ENCODE results near the gene TXNDC15.
A peak's percentile ranks its signal among the peaks of the same experiment; 100 is the strongest.
"Not testable (repeated sequence)": the region's sequence is repeated elsewhere in the genome, so short reads cannot be mapped to it uniquely, and the experiment has no call there.

Gene TXNDC15

GRCh38 chr5:134846641-134846960 is 27.6 kb upstream of the TXNDC15 start:
- H3K4me3 ChIP-seq (ENCODE audit: low read depth, low read length) = peak overlapping the region; percentile 72
- no peaks in the 10 kb centered on the region for H3K27me3 ChIP-seq (ENCODE audit: insufficient read depth, low read depth, severe bottlenecking)
- no peak for DNase-seq

GRCh38 chr5:134849434-134849933 is 24.7 kb upstream of the TXNDC15 start:
- H3K27ac ChIP-seq; H3K9me3 ChIP-seq (ENCODE audit: severe bottlenecking); DNase-seq; H3K4me3 ChIP-seq (ENCODE audit: low read depth, low read length); H3K27me3 ChIP-seq (ENCODE audit: insufficient read depth, low read depth, severe bottlenecking): not testable (repeated sequence)
- peaks cover 59% of the 10 kb centered on the region for H3K36me3 ChIP-seq

More at GRCh38 chr5:134846641-134846960, 27.6 kb upstream of the TXNDC15 start:
- Histone ChIP-seq H3K36me3 (peaks cover 46% of the 10 kb centered on the region), H3K27ac (peak overlapping the region; percentile 95), H3K9me3 (ENCODE audit: severe bottlenecking) (no peaks in the 10 kb centered on the region)
- TF ChIP-seq CTCF (IDR thresholded peaks at IDR 0.05; ENCODE audit: low read depth, low read length) = no peak

GRCh38 chr5:134851307-134851923 is 22.8 kb upstream of the TXNDC15 start:
- TF ChIP-seq CTCF (IDR thresholded peaks at IDR 0.05; ENCODE audit: low read depth, low read length) = peak; percentile 34; the same call in 1 of the 2 replicates
- H3K27ac ChIP-seq = no peak overlapping the region
- H3K27me3 ChIP-seq (ENCODE audit: insufficient read depth, low read depth, severe bottlenecking) = no peaks in the 10 kb centered on the region
- H3K4me3 ChIP-seq (ENCODE audit: low read depth, low read length) = no peak overlapping the region
- H3K36me3 ChIP-seq = peaks cover 69% of the 10 kb centered on the region
- no peaks in the 10 kb centered on the region for H3K9me3 ChIP-seq (ENCODE audit: severe bottlenecking)
- no peak for DNase-seq

- not testable (repeated sequence) for H3K9me3 ChIP-seq (ENCODE audit: severe bottlenecking); H3K27ac ChIP-seq; H3K27me3 ChIP-seq (ENCODE audit: insufficient read depth, low read depth, severe bottlenecking); H3K4me3 ChIP-seq (ENCODE audit: low read depth, low read length); DNase-seq
- H3K36me3 ChIP-seq = peaks cover 77% of the 10 kb centered on the region
Observed at GRCh38 chr5:134856465-134856864, 17.7 kb upstream of the TXNDC15 start.

GRCh38 chr5:134857401-134857800 is 16.8 kb upstream of the TXNDC15 start:
- Histone ChIP-seq H3K27ac (no peak overlapping the region), H3K36me3 (peaks cover 72% of the 10 kb centered on the region), H3K9me3 (ENCODE audit: severe bottlenecking) (no peaks in the 10 kb centered on the region), H3K4me3 (ENCODE audit: low read depth, low read length) (no peak overlapping the region), H3K27me3 (ENCODE audit: insufficient read depth, low read depth, severe bottlenecking) (no peaks in the 10 kb centered on the region)
- no peak for TF ChIP-seq CTCF (IDR thresholded peaks at IDR 0.05; ENCODE audit: low read depth, low read length)
- DNase-seq = no peak

- no peak for DNase-seq
- Histone ChIP-seq H3K9me3 (ENCODE audit: severe bottlenecking) (no peaks in the 10 kb centered on the region), H3K36me3 (peaks cover 11% of the 10 kb centered on the region), H3K4me3 (ENCODE audit: low read depth, low read length) (no peak overlapping the region), H3K27ac (no peak overlapping the region), H3K27me3 (ENCODE audit: insufficient read depth, low read depth, severe bottlenecking) (no peaks in the 10 kb centered on the region)
- no peak for TF ChIP-seq CTCF (IDR thresholded peaks at IDR 0.05; ENCODE audit: low read depth, low read length)
Observed at GRCh38 chr5:134864707-134865106, 9.5 kb upstream of the TXNDC15 start.

- Histone ChIP-seq H3K4me3 (ENCODE audit: low read depth, low read length) (peak overlapping the region; percentile 63), H3K27ac (peak overlapping the region; percentile 88), H3K27me3 (ENCODE audit: insufficient read depth, low read depth, severe bottlenecking) (no peaks in the 10 kb centered on the region), H3K36me3 (peaks cover 5% of the 10 kb centered on the region), H3K9me3 (ENCODE audit: severe bottlenecking) (no peaks in the 10 kb centered on the region)
- TF ChIP-seq CTCF (IDR thresholded peaks at IDR 0.05; ENCODE audit: low read depth, low read length) = no peak
- DNase-seq = peak; percentile 37
Observed at GRCh38 chr5:134873494-134873893, 677 bp upstream of the TXNDC15 start.
